ENCODE measurements around the gene GAS2. TPM values are rescaled to one million over a fixed set of nuclear protein-coding genes. Genes with fewer than 3 reads are reported as not detected.
A peak's percentile ranks its signal among the peaks of the same experiment; 100 is the strongest.

GAS2 gene
- total and polyA plus RNA-seq, 2 donors, result 2.8 to 3.1 TPM

DNA sequence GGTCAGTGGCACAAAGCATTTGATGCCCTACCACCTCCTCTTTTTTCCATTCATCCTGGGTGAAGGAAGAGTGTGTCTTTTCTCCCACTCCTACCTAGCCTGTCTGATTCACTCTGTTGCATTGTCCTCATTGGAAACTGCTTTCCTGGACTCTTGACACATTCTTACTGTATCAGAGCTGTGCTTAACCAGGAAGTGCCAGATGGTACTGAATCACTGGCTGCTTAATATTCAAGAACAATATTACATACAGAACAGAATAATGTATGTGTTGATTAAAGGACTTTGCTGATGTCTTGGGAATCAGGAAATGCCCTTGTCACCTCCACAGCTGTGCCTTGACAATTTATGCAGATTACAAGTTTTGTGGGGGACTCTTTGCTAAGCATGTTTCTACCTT lies 118.8 kb downstream of the GAS2 start:
- H3K36me3 ChIP-seq (ENCODE audit: control insufficient read depth in 2 of 2, insufficient read depth in 2 of 2, low read length in 1 of 2), result no peaks in the 10 kb centered on the region
- DNase-seq (ENCODE audit: low read depth in 6 of 9, low spot score in 9 of 9), result no peak
- no peak overlapping the region for H3K4me3 ChIP-seq (ENCODE audit: low read length in 2 of 2)
- no peaks in the 10 kb centered on the region for H3K9me3 ChIP-seq (ENCODE audit: control insufficient read depth in 2 of 2, insufficient read depth in 1 of 2, low read length in 1 of 2)
- H3K4me1 ChIP-seq (ENCODE audit: control insufficient read depth in 2 of 2, insufficient read depth in 2 of 2, low read length in 2 of 2), result no peaks in the 10 kb centered on the region
- no peaks in the 10 kb centered on the region for H3K27me3 ChIP-seq (ENCODE audit: control insufficient read depth in 2 of 2, insufficient read depth in 1 of 2, low read length in 1 of 2)
- H3K27ac ChIP-seq (ENCODE audit: low read depth in 1 of 2, low read length in 1 of 2), result no peak overlapping the region

DNA sequence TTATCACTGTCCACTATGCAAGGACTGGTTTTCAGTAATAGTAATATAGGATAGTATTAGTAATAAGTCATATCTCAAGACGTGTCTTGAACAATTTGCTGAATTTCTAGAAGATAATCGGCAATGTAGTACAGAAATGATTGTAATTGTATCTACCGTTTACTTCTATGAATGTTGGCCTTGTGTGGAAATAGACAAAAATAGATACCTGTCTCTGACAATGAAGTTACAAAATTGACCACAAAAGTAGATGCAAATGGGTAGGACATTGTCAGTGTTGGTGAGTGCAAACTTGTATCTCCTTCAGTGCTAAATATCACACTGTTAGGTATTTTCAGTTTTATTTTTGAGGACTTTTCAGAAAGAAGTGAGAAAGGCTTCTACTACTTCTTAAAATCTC lies 120.1 kb downstream of the GAS2 start:
- Histone ChIP-seq H3K4me3 (ENCODE audit: low read length in 2 of 2) (no peak overlapping the region), H3K4me1 (ENCODE audit: control insufficient read depth in 2 of 2, insufficient read depth in 2 of 2, low read length in 2 of 2) (no peaks in the 10 kb centered on the region), H3K27me3 (ENCODE audit: control insufficient read depth in 2 of 2, insufficient read depth in 1 of 2, low read length in 1 of 2) (no peaks in the 10 kb centered on the region), H3K36me3 (ENCODE audit: control insufficient read depth in 2 of 2, insufficient read depth in 2 of 2, low read length in 1 of 2) (no peaks in the 10 kb centered on the region), H3K9me3 (ENCODE audit: control insufficient read depth in 2 of 2, insufficient read depth in 1 of 2, low read length in 1 of 2) (no peaks in the 10 kb centered on the region), H3K27ac (ENCODE audit: low read depth in 1 of 2, low read length in 1 of 2) (no peak overlapping the region)
- DNase-seq (ENCODE audit: low read depth in 6 of 9, low spot score in 9 of 9), result no peak
- WGBS, result 96% methylated on average over 3 of the region's 3 CpGs

GRCh38 chr11:22787055-22787454 lies 120.6 kb downstream of the GAS2 start:
- Histone ChIP-seq H3K4me1 (ENCODE audit: control insufficient read depth in 2 of 2, insufficient read depth in 2 of 2, low read length in 2 of 2) (no peaks in the 10 kb centered on the region), H3K27me3 (ENCODE audit: control insufficient read depth in 2 of 2, insufficient read depth in 1 of 2, low read length in 1 of 2) (no peaks in the 10 kb centered on the region), H3K4me3 (ENCODE audit: low read length in 2 of 2) (no peak overlapping the region), H3K36me3 (ENCODE audit: control insufficient read depth in 2 of 2, insufficient read depth in 2 of 2, low read length in 1 of 2) (no peaks in the 10 kb centered on the region), H3K27ac (ENCODE audit: low read depth in 1 of 2, low read length in 1 of 2) (no peak overlapping the region), H3K9me3 (ENCODE audit: control insufficient read depth in 2 of 2, insufficient read depth in 1 of 2, low read length in 1 of 2) (no peaks in the 10 kb centered on the region)
- 77% methylated on average over 2 of the region's 2 CpGs for WGBS
- DNase-seq (ENCODE audit: low read depth in 6 of 9, low spot score in 9 of 9), result no peak

GRCh38 chr11:22787551-22788162 lies 121.2 kb downstream of the GAS2 start:
- DNase-seq (ENCODE audit: low read depth in 6 of 9, low spot score in 9 of 9), result peak in 6 of 9 donors; percentile 15 to 37 (median 21)
- H3K4me1 ChIP-seq (ENCODE audit: control insufficient read depth in 2 of 2, insufficient read depth in 2 of 2, low read length in 2 of 2), result no peaks in the 10 kb centered on the region
- no peak overlapping the region for H3K4me3 ChIP-seq (ENCODE audit: low read length in 2 of 2)
- H3K36me3 ChIP-seq (ENCODE audit: control insufficient read depth in 2 of 2, insufficient read depth in 2 of 2, low read length in 1 of 2), result no peaks in the 10 kb centered on the region
- 35% methylated on average over 9 of the region's 9 CpGs for WGBS
- H3K27me3 ChIP-seq (ENCODE audit: control insufficient read depth in 2 of 2, insufficient read depth in 1 of 2, low read length in 1 of 2), result no peaks in the 10 kb centered on the region
- no peaks in the 10 kb centered on the region for H3K9me3 ChIP-seq (ENCODE audit: control insufficient read depth in 2 of 2, insufficient read depth in 1 of 2, low read length in 1 of 2)
- no peak overlapping the region for H3K27ac ChIP-seq (ENCODE audit: low read depth in 1 of 2, low read length in 1 of 2)

- no peaks in the 10 kb centered on the region for H3K9me3 ChIP-seq (ENCODE audit: control insufficient read depth in 2 of 2, insufficient read depth in 1 of 2, low read length in 1 of 2)
- no peak for DNase-seq (ENCODE audit: low read depth in 6 of 9, low spot score in 9 of 9)
- WGBS, result 77% methylated on average over 3 of the region's 3 CpGs
- no peaks in the 10 kb centered on the region for H3K27me3 ChIP-seq (ENCODE audit: control insufficient read depth in 2 of 2, insufficient read depth in 1 of 2, low read length in 1 of 2)
- H3K36me3 ChIP-seq (ENCODE audit: control insufficient read depth in 2 of 2, insufficient read depth in 2 of 2, low read length in 1 of 2), result no peaks in the 10 kb centered on the region
- H3K4me3 ChIP-seq (ENCODE audit: low read length in 2 of 2), result no peak overlapping the region
- no peak overlapping the region for H3K27ac ChIP-seq (ENCODE audit: low read depth in 1 of 2, low read length in 1 of 2)
- H3K4me1 ChIP-seq (ENCODE audit: control insufficient read depth in 2 of 2, insufficient read depth in 2 of 2, low read length in 2 of 2), result no peaks in the 10 kb centered on the region
Measured at GRCh38 chr11:22792497-22792896, 126.1 kb downstream of the GAS2 start.

GRCh38 chr11:22795914-22796313 lies 129.5 kb downstream of the GAS2 start:
- Histone ChIP-seq H3K36me3 (ENCODE audit: control insufficient read depth in 2 of 2, insufficient read depth in 2 of 2, low read length in 1 of 2) (no peaks in the 10 kb centered on the region), H3K27ac (ENCODE audit: low read depth in 1 of 2, low read length in 1 of 2) (no peak overlapping the region), H3K9me3 (ENCODE audit: control insufficient read depth in 2 of 2, insufficient read depth in 1 of 2, low read length in 1 of 2) (no peaks in the 10 kb centered on the region), H3K27me3 (ENCODE audit: control insufficient read depth in 2 of 2, insufficient read depth in 1 of 2, low read length in 1 of 2) (no peaks in the 10 kb centered on the region), H3K4me3 (ENCODE audit: low read length in 2 of 2) (no peak overlapping the region), H3K4me1 (ENCODE audit: control insufficient read depth in 2 of 2, insufficient read depth in 2 of 2, low read length in 2 of 2) (no peaks in the 10 kb centered on the region)
- DNase-seq (ENCODE audit: low read depth in 6 of 9, low spot score in 9 of 9), result no peak
- WGBS, result 89% methylated on average over 1 of the region's 1 CpG

GRCh38 chr11:22797047-22797446 lies 130.6 kb downstream of the GAS2 start:
- DNase-seq (ENCODE audit: low read depth in 6 of 9, low spot score in 9 of 9), result no peak
- Histone ChIP-seq H3K27ac (ENCODE audit: low read depth in 1 of 2, low read length in 1 of 2) (no peak overlapping the region), H3K9me3 (ENCODE audit: control insufficient read depth in 2 of 2, insufficient read depth in 1 of 2, low read length in 1 of 2) (no peaks in the 10 kb centered on the region), H3K36me3 (ENCODE audit: control insufficient read depth in 2 of 2, insufficient read depth in 2 of 2, low read length in 1 of 2) (no peaks in the 10 kb centered on the region), H3K4me1 (ENCODE audit: control insufficient read depth in 2 of 2, insufficient read depth in 2 of 2, low read length in 2 of 2) (no peaks in the 10 kb centered on the region), H3K4me3 (ENCODE audit: low read length in 2 of 2) (no peak overlapping the region), H3K27me3 (ENCODE audit: control insufficient read depth in 2 of 2, insufficient read depth in 1 of 2, low read length in 1 of 2) (no peaks in the 10 kb centered on the region)
- 96% methylated on average over 3 of the region's 3 CpGs for WGBS

GRCh38 chr11:22798901-22799300 lies 132.5 kb downstream of the GAS2 start:
- H3K4me3 ChIP-seq (ENCODE audit: low read length in 2 of 2), result no peak overlapping the region
- no peaks in the 10 kb centered on the region for H3K4me1 ChIP-seq (ENCODE audit: control insufficient read depth in 2 of 2, insufficient read depth in 2 of 2, low read length in 2 of 2)
- no peak overlapping the region for H3K27ac ChIP-seq (ENCODE audit: low read depth in 1 of 2, low read length in 1 of 2)
- H3K36me3 ChIP-seq (ENCODE audit: control insufficient read depth in 2 of 2, insufficient read depth in 2 of 2, low read length in 1 of 2), result no peaks in the 10 kb centered on the region
- DNase-seq (ENCODE audit: low read depth in 6 of 9, low spot score in 9 of 9), result no peak
- WGBS, result 79% methylated on average over 1 of the region's 1 CpG
- H3K27me3 ChIP-seq (ENCODE audit: control insufficient read depth in 2 of 2, insufficient read depth in 1 of 2, low read length in 1 of 2), result no peaks in the 10 kb centered on the region
- H3K9me3 ChIP-seq (ENCODE audit: control insufficient read depth in 2 of 2, insufficient read depth in 1 of 2, low read length in 1 of 2), result no peaks in the 10 kb centered on the region

DNA sequence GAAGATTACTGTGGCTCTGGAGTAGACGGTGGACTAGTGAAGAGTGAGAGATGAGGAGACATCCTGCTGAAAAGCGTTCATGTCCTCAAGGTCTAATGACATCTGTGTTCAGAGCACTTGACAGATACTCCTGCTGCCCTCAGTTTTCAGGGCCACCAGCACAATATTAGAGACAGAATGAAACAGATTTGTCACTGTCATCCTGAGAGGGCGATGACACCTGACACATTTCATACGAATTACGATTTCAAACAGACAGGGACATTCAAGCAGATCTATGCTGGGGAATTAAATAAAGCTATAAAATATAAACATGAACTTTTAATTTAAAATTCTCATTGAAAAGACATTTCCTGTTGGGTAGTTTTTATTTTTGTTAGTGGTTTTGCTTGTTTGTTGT lies 134.1 kb downstream of the GAS2 start:
- Histone ChIP-seq H3K27me3 (ENCODE audit: control insufficient read depth in 2 of 2, insufficient read depth in 1 of 2, low read length in 1 of 2) (no peaks in the 10 kb centered on the region), H3K4me3 (ENCODE audit: low read length in 2 of 2) (no peak overlapping the region), H3K36me3 (ENCODE audit: control insufficient read depth in 2 of 2, insufficient read depth in 2 of 2, low read length in 1 of 2) (no peaks in the 10 kb centered on the region), H3K27ac (ENCODE audit: low read depth in 1 of 2, low read length in 1 of 2) (no peak overlapping the region), H3K9me3 (ENCODE audit: control insufficient read depth in 2 of 2, insufficient read depth in 1 of 2, low read length in 1 of 2) (no peaks in the 10 kb centered on the region), H3K4me1 (ENCODE audit: control insufficient read depth in 2 of 2, insufficient read depth in 2 of 2, low read length in 2 of 2) (no peaks in the 10 kb centered on the region)
- 96% methylated on average over 5 of the region's 5 CpGs for WGBS
- DNase-seq (ENCODE audit: low read depth in 6 of 9, low spot score in 9 of 9), result no peak

- H3K27me3 ChIP-seq (ENCODE audit: control insufficient read depth in 2 of 2, insufficient read depth in 1 of 2, low read length in 1 of 2), result no peaks in the 10 kb centered on the region
- 95% methylated on average over 4 of the region's 4 CpGs for WGBS
- H3K4me3 ChIP-seq (ENCODE audit: low read length in 2 of 2), result no peak overlapping the region
- H3K4me1 ChIP-seq (ENCODE audit: control insufficient read depth in 2 of 2, insufficient read depth in 2 of 2, low read length in 2 of 2), result no peaks in the 10 kb centered on the region
- H3K27ac ChIP-seq (ENCODE audit: low read depth in 1 of 2, low read length in 1 of 2), result no peak overlapping the region
- no peaks in the 10 kb centered on the region for H3K36me3 ChIP-seq (ENCODE audit: control insufficient read depth in 2 of 2, insufficient read depth in 2 of 2, low read length in 1 of 2)
- no peak for DNase-seq (ENCODE audit: low read depth in 6 of 9, low spot score in 9 of 9)
- H3K9me3 ChIP-seq (ENCODE audit: control insufficient read depth in 2 of 2, insufficient read depth in 1 of 2, low read length in 1 of 2), result no peaks in the 10 kb centered on the region
Measured at GRCh38 chr11:22802861-22803260, 136.4 kb downstream of the GAS2 start.

All from thymus (tissue), 11 donors.